Activated CD8-positive, alpha-beta memory T cell treated with anti-CD3 and anti-CD28 coated beads for 24 hours (primary cell): ENCODE measurements around the gene RMRP.
"Not testable (repeated sequence)": the region's sequence is repeated elsewhere in the genome, so short reads cannot be mapped to it uniquely, and the experiment has no call there.

Experiments
- DNase-seq: peaks from one replicate; pipeline ENCODE4 v3.0.0-alpha.2; 2020

The RMRP gene

DNA sequence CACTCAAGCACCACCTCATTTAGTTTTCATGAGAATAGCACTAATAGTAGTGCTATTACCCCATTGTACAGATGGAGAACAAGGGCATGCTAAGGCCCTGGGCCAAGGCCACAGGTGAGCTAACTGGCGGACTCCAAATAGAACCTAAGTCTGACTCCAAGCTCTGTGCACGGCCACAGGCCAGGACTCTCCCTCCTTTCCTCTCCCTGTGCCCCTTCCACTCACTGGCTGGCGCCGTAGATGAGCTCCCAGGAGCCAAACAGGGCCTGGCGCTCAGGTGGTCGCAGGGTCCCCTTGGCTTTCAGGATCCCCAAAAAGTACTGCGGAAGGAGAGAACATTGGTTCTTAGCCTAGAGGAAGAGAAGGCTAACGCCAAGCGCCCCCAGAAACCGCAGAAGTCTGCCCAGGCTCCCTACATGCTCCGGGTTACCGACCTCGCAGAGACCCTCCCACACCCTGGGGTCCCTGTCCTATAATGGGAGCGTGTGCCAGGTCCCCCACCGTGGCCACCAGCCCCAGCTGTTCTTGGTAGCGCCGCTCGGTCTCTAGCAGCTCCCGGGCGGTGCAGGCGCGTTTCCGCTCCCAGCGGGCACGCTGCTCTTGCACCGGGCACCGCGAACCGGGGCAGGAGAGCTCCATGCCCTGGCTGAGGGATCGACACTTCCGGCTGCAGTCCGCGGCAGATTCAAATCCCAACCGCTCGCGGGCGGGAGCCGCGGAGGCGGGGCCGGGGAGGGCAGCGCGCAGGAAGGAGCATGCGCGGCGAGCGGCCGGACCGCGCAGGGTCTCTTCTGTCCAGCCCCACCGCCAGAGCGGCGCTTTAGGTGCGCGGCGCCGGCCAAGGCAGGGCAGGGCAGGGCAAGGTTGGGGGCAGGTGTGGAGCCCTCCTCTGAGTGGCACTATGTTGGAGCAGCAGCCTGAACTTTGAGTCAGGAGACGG, 7.0 kb upstream of the RMRP start, which contains the start of gene ARHGEF39:
ARHGEF39 (minus strand) TSS at position 665 of the 940 bp plus-strand sequence; CDS start at position 639, 26 bp downstream.
- DNase-seq, result peak; percentile 88

DNA sequence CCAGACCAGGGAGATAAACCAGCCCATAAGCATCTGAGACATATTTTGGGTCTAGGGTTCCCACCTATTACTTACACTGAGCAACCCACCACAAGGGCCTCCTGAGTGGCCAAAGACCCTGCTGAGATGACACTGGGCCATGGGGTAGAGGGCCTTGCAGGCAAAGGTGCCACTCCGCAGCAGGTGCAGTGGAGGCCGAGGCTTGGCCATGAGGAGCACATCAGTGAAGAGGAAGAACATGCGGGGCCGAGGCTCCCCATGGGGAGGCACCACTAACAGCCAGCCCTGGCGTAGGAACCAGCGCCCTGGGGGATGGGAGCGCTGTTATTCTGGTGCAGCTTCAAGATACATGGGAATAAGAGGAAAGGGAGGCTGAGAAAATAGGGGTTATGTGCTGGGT, 4.6 kb upstream of the RMRP start:
- DNase-seq, result no peak

DNA sequence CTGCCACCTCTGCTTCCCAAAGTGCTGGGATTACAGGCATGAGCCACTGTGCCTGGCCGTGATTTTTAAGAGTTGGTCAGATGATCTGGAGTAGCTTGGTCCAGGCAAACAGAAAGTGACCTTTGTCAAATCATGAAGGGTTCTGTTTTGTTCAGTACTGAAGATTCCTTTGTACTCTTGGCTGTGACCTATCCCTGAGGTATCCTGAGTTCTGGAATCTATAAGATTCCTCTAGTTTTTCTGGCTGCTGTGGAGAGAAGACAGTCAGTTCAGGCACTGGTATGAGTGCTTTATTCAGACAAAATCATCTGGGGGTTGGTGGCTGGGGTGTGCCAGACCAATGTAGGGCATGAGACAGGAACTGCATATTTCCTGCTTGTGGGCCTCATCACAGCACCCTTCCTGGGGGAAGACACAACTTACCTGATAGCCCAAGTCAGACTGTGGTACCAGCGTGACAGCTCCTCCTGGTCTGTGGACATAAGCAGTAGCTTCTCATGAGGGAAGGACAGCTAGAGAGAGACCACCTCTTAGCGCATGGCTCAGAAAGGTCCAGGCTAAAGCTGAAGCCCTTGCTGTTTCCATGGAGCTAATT, 4.0 kb upstream of the RMRP start:
- DNase-seq, result no peak

DNA sequence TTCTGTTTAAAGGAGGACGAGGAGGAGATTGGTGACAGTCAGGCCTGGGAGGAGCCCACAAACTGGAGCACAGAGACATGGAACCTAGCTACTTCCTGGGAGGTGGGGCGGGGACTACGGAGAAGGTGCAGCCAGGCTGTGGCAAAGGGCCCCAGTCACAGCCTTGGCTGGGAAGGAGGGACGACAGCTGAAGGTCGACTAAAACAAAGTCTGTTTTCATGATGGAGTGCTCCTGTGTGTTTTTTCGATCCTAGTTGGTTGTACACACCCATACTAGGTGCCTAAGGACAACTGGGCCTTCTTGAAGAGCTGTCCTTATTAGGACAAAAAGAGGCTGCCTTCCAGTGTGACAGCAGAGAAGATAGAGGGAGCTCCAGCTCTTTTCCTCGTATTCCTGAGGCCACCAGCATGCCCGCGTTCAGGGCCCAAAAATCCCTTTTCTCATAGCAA, 3.2 kb upstream of the RMRP start:
- DNase-seq, result no peak

DNA sequence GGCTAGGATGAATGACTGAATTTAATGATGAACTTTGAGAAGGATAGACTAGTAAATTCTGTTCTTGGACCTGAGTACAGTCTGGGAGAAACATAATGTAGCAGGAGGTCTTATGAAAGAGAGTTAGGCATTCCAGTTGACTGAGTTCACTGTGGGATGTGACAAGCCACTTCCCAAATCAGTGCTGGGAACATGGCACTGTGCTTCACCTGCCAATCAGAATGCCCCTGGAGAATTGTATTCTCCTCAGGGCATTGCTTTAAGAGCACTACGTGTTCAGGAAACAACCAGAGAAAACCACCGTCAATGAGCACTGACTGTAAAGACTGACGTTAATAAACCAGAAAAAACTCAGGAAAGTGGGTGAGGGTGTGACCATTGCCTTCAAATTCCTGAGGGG, 1.5 kb upstream of the RMRP start:
- DNase-seq, result no peak

DNA sequence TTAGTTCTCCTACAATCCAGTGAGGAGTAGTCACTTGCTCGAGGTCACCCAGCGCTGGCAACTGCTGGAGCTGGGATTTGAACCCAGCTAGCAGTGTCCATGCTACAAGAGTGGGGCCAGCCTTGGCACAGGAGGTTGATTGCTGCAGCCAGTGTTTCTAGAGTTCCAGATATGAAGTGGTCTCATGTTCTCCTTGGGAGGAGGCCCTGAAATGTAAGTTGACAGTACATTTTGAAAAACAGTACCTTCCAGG, 1.1 kb upstream of the RMRP start:
- DNase-seq, result no peak

DNA sequence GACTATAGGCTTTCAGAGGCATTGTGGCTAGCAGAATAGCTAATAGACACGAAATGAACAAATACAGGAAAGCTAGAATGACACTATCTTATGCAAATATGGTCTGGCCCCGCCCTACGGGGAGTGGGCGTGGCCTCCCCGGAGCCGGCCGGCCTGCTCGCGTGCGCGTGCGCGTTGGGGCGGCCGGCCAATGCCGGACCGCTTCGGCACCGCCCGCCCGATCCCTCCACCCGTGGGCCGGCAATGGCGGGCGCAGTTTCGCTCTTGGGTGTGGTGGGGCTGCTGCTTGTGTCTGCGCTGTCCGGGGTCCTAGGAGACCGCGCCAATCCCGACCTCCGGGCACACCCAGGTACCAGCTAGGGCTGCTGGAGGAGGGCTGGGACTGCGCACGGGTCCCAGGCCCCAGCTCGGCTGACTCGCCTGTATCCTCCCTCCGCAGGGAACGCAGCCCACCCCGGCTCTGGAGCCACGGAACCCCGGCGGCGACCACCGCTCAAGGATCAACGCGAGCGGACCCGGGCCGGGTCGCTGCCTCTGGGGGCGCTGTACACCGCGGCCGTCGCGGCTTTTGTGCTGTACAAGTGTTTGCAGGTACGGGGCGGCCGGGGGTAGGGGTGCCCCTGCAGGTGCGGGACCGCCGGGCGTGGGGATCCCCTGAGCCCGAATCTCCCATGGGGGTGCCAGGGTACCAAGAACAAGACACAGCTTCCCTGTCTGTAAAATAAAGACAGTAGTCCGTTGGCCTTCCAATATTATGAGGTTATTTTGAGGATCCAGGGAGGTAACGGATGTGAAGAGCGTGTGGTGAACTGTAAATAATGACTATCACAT, 533 bp upstream of the RMRP start, which contains the start of gene CCDC107:
CCDC107 (plus strand) TSS at position 156 of the 831 bp plus-strand sequence; CDS start at position 244, 88 bp downstream.
- DNase-seq, result peak; percentile 94

DNA sequence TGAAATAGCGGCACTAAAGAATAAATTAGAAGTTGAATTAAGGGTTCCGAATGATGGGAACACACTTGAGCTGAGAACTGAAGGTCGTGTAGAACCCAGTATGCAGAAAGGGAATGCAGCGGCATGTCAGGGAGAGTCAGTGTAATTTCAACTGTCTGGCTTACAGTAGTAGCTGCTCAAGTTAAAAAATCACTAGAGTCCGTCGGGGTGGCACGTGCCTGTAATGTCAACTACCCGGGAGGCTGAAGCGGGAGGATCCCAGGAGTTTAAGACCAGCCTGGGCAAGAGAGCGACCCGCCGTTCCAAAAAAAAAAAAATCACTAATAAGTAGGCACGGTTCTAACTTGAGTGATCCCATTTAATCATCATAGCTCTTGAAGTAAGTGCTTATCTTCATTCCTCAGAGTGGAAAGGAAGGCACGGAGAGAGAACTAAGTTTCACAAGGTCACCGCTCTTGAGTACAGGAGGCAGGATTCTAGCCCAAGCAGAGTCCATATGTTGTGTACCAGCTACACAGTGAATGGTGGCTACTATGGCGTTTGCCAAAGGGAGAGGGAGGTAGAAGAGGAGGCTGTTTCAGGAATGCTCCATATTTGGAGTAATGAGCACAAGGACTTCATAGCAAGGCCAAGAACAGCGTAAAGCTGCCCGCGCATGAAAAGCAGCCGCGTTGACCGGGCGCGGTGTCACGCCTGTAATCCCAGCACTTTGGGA, 831 bp downstream of the RMRP start:
- no peak for DNase-seq

DNA sequence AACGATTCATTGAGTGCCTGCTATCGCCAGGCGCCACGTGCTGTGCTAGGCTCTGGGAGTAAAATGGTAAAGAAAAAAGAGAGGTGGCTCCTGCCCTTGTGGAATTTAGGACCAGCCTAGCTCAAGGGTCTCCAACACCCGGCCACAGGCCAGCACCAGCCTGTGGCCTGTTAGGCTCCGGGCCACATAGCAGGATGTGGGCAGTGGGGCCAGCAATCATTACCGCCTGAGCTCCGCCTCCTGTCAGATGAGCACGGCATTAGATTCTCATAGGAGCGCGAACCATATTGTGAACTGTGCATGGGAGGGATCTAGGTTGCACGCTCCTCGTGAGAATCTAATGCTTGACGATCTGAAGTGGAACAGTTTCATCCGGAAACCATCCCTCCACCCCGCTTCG, 1.5 kb downstream of the RMRP start:
- DNase-seq, result no peak

DNA sequence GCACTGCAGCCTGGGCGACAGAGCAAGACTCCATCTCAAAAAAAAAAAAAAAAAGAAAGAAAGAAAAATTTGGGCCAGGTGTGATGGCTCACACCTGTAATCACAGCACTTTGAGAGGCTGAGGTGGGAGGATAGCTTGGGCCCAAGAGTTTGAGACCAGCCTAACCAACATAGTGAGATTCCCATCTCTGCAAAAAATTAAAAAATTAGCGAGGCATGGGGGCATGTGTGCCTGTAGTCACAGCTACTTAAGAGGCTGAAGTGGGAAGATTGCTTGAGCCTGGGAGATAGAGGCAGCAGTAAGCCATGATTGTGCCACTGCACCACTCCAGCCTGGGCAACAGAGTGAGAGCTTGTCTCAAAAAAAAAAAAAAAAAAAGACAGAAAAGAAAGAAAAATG, 4.2 kb downstream of the RMRP start:
- no peak for DNase-seq

DNA sequence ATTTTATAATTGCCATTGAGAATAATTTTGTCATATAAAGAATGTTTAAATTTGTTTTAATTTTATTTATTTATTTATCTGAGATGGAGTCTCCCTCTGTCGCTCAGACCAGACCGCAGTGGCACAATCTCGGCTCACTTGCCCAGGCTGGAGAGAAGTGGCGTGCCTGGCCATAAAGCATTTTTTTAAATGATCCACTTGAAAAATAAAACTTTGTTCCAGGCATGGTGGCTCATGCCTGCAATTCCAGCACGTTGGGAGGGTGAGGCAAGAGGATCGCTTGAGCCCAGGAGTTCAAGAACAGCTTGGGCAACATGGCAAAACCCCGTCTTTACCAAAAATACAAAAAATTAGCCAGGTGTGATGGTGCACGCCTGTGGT, 5.0 kb downstream of the RMRP start:
- no peak for DNase-seq

DNA sequence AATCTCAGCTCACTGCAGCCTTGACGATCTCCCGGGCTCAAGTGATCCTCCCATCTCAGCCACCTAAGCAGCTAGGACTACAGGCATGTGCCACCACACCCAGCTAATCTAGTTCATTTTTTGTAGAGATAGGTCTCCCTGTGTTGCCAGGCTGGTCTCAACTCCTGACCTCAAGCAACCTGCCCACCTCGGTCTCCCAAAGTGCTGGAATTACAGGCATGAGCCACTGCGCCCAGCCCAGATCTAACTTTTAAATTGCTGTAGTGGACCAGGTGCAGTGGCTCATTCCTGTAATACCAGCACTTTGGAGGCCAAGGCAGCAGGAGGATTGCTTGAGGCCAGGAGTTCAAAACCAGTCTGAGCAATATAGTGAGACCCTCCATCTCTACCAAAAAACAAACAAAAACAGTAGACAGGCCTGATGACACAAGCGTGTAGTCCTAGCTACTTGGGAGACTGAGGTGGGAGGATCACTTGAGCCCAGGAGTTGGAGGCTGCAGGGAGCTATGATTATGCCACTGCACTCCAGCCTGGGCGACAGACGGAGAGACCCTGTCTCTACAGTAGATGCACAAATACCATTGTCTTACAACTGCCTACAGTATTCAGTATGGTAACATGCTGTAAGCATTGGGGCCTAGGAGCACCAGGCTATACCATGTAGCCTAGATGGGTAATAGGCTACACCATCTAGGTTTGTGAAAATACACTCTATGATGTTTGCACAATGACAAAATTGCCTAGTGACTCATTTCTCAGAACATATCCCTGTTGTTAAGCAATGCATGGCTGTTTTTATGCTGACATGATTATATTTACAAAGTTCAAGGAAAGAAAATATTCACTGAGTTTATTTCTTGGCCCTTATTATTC, 5.6 kb downstream of the RMRP start:
- DNase-seq, result no peak

DNA sequence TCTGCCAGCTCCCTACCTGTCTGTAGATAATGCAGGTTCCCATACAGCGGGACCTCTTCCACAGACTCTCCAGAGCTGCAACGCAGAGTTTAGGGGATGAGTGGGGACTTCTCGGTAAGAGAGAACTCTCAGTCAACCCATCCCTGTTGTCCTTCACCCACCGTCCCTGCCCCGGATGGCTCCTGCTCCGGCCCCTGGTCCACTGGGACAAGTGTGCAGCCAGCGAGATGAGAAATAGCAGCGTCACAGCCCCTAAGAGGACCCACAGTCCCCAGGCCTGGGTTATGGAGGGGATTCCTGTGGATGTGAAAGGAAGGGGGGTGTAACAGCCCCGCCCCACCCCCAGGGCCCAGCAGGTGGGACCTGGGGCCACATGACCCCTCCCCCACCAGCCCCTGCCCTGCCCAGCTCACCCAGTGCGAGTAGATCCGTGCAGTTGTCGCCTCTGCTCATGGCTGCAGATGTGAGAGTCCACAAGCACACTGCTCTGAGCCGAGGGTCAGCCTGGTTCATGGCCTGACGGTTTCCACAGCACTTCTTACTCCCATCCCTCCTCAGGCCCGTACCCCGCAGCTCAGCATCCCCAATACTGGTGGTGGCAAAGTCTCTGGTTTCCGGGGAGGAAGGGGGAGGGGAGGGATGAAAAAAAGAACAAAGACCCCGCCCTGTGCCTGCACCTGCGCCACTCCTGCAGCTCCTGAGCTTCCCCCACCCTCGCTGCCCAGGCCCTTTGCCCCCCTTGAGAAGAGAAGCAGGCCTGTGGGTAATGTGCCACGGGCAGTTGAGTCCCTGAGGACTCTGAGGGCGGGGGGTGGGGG, 7.3 kb downstream of the RMRP start, which contains the start of gene SIT1:
SIT1 (minus strand) TSS at position 591 of the 818 bp plus-strand sequence; CDS start at position 513, 78 bp downstream.
- DNase-seq, result peak; percentile 76

DNA sequence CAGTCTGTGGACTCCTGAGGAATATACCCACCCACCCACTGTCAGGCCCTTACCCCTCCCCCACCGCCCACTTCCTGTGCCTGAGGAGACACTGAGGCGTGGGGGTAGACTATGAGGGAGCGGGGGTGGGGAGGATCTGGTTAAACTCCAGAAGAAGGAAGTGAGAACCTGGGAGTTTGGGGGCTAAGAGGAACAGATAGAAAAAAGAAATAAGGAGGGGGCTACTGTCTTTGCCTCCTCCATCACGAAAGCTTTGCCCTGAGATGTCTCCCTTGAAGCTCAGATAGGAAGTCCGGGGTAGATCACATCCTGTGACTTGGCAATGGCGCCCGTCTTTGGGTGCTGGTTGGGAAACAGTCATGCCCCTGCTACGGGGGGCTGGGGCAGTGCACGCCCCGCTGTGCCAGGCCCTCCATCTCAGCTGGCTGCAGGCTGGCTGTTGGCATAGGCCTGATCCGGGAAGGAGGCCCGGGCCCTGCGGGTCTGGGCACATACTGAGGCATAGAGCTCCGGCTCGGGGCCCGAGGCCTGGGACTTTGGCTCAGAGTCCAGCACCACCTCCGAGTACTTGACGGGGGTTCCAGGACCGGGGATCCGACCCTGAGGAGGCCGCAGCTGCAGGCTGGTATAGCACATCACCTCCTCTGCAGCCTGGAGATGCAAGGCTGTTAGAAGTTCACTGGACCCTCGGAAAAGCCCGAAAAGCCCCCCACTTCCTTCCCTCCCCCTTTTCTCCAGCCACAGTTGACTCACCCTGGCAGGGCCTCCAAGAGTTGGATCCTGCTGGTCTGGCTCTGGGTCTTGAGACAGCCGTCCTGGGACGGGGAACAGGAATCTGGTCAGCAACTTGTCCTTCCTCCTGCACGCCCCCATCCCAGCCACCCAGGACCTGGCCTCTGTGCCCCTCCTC, 8.1 kb downstream of the RMRP start:
- peak; percentile 79 for DNase-seq

DNA sequence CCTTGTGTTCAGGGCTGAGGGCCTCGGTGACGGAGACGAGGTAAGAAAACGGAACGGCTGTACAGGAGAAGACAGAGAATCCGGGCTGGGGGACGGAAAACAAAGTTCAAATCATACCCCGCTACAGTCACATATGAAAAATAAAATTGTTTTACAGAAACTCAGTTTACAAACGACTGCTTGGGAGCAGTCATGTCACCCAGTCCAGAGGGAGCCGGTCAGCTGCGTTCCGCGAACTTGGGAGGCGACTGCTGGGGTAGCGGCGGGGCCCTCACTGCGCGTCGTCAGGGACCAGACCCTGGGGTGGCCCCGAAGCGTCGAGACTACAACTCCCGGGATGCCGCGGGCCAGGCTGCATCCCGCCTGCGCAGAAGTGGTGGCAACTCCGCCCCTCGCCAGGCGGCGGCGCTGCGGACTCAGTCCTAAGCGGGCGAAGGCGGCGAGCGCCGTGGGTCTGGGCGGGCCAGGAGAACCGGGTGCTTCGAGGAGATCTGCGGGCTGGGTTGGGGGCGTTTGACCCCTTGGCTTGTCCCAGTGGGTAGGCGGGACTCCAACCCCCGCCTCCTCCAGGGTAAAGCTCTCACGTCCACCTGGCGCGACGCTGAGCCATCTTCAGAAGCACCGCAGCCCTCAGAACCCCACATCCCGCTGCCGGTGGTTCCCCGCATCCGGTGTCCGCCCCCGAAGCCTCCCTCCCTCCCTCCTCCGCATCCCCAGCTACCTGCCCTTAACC, 11.1 kb downstream of the RMRP start:
- DNase-seq, result peak; percentile 97

DNA sequence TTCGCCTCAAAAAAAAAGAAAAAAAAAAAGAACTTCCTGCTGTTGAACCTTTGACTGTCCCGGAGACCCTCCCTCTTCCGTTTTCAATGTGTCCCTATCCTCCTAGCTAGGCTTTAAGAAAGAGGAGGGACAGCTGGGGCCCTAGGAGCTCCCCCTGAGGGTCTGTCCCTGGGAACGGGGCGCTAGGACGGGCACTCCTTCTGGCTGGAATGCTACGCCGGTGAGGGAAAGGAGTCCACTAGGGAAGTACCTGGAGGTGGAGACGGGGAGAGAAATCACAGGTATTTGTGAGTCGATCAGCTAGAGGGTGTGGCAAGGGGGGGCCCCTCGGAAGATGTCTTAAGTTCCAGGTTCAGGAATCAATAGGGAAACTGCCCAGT, 11.7 kb downstream of the RMRP start:
- DNase-seq, result no peak

DNA sequence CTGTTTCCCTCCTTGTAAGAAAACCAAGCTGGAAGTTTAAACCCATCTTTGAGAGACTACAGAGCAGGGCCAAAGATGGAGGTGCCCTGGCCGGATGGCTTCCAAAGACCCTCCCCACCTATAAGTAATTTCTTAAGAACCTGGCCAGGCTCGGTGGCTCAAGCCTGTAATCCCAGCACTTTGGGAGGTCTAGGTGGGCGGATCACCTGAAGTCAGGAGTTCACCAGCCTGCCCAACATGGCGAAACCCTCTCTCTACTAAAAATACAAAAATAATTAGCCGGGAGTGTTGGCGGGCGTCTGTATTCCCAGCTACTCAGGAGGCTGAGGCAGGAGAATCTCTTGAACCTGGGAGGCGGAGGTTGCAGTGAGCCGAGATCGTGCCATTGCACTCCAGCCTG, 12.1 kb downstream of the RMRP start:
- DNase-seq, result not testable (repeated sequence)

DNA sequence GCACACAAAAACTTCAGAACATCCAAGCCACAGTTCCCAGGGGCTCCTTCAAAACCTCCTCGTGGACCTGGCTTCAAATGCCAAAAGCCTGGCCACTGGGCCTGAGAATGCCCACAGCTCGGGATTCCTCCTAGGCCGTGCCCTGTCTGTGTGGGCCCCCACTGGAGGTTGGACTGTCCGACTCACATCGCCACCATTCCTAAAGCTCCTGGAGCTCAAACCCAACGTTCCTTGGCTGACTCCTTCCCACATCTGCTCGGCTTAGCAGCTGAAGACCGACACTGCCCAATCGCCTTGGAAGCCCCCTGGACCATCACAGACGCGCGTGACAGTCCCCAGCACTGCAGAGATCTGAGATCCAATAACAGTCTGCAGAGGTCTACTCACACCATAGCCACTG, 14.8 kb downstream of the RMRP start:
- no peak for DNase-seq

DNA sequence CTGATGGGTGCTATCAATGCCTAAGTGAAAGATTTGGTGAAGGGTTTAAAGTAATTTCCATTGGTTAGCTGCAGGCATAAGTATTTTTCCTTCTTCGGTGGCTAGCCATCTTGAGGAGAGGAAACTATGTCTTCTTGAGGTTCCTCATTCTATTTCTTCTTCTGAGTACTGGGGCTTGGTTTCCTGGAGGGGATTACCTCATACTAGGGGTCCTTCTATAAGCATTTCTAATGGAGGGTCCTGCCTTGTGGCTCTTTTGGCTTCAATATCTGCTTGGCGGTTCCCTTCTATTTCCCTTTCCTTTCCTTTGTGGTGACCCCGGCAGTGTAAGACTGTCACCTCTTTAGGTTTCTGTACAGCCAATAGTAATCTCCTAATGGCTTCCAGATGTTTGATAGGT, 16.3 kb downstream of the RMRP start:
- not testable (repeated sequence) for DNase-seq
